ENCODE measurements around the gene C1QTNF8. TPM values are rescaled to one million over a fixed set of nuclear protein-coding genes. Genes with fewer than 3 reads are reported as not detected.

C1QTNF8 gene
- total RNA-seq, 2 donors from 2014 or later: 0.34 TPM; not detected in 1

DNA sequence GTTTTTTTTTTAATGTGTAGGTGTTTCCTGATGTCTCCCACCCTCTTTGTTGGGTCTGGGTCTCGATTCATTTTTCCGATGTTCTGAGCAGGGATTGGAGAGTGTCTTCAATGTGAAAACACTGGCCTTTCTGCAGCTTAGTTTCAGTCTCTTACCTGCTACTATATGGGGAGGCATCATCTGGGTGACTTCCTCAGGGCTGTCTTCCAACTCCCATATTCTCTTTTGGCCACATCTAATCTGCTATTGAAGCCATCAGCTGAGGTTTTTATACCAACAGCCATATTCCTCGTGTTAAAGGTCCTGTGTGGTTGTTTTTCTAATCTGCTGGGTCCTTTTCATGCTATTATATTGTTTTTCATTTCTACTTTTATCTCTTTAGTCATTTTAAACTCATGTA, 36.7 kb downstream of the C1QTNF8 start:
- H3K27me3 ChIP-seq (replicated peaks; ENCODE audit: insufficient read depth): no peaks in the 10 kb centered on the region
- H3K4me1 ChIP-seq (replicated peaks): peaks cover 3% of the 10 kb centered on the region
- H3K36me3 ChIP-seq: no peaks in the 10 kb centered on the region
- DNase-seq (ENCODE audit: low spot score): no peak
- intact Hi-C loops (cut with DNase I): no loop called here
- WGBS: 98% methylated on average over 3 of the region's 3 CpGs
- H3K27ac ChIP-seq: no peak overlapping the region
- no peaks in the 10 kb centered on the region for H3K9me3 ChIP-seq
- TF ChIP-seq POLR2AphosphoS5 (IDR thresholded peaks at IDR 0.05) (no peak), POLR2A (IDR thresholded peaks at IDR 0.05) (no peak), CTCF (IDR thresholded peaks at IDR 0.05) (no peak)
- no peak overlapping the region for H3K4me3 ChIP-seq

DNA sequence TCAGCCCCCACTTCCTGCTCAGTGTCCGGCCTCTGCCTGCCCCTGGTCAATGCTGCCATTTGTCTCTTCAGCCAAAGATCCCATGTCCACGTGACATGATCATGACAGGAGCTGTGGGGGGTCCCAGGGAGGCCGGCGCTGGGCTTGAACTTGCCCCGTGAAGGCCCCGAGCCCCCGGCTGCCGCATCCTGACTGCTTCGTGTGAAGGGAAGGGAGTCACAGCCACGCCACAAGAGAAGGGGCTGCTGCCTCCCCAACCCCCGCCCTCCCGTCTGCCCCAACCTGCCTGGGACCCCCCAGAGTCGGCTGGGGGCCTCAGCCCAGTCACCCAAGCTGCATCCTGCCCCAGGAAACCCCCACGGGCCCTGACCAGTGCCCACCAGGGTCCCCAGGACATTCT, 37.8 kb downstream of the C1QTNF8 start:
- DNase-seq (ENCODE audit: low spot score): no peak
- H3K4me3 ChIP-seq: no peak overlapping the region
- no peaks in the 10 kb centered on the region for H3K36me3 ChIP-seq
- H3K9me3 ChIP-seq: no peaks in the 10 kb centered on the region
- intact Hi-C loops (cut with DNase I): no loop called here
- H3K27ac ChIP-seq: no peak overlapping the region
- WGBS: 57% methylated on average over 14 of the region's 14 CpGs
- H3K27me3 ChIP-seq (replicated peaks; ENCODE audit: insufficient read depth): no peaks in the 10 kb centered on the region
- peaks cover 3% of the 10 kb centered on the region for H3K4me1 ChIP-seq (replicated peaks)
- TF ChIP-seq CTCF (IDR thresholded peaks at IDR 0.05) (no peak), POLR2AphosphoS5 (IDR thresholded peaks at IDR 0.05) (no peak), POLR2A (IDR thresholded peaks at IDR 0.05) (no peak)

DNA sequence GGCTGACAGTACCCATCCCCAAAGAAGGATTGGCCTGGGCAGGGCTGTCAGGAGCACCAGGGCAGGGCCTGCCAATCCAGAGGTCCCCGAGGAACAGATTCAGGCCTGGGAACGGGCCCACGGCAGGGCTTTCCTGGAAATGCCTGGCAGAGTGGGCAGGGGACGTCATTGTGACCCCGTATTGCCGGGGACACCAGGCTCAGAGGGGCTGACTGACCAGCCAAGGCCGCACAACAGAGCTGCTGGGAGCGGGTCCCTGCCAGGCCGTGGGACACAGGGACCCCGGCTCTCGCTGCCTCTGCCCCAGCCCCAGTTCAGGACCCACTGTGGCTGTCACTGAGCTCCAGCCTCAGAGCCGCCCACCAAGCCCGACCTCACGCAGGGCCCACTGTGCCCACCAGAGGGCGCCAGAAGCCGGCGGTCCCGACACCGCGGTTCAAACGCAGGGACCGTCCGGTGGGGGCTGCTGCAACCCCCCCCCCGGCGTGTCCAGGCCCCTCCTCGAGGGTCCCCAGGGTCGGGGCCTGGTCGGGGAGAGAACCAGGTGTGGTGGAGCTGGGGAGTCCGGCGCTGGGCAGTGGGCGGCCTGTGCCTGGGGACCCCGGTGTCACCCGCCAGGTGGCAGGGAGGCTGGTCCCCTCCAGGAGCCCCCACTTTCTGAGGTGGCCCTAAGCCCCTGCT, 38.7 kb downstream of the C1QTNF8 start:
- WGBS: 41% methylated on average over 17 of the region's 33 CpGs
- peak; percentile 35 for DNase-seq (ENCODE audit: low spot score)
- Histone ChIP-seq H3K27me3 (replicated peaks; ENCODE audit: insufficient read depth) (no peaks in the 10 kb centered on the region), H3K27ac (no peak overlapping the region), H3K9me3 (no peaks in the 10 kb centered on the region), H3K4me3 (no peak overlapping the region), H3K36me3 (no peaks in the 10 kb centered on the region), H3K4me1 (replicated peaks) (peaks cover 3% of the 10 kb centered on the region)
- TF ChIP-seq CTCF (IDR thresholded peaks at IDR 0.05) (peak; percentile 91 to 96 (median 96)), POLR2A (IDR thresholded peaks at IDR 0.05) (no peak)
- intact Hi-C loops (cut with DNase I): loop anchor here (2.0 kb wide), 1 partner anchor 245 kb away; no protein-coding TSS in a partner anchor

DNA sequence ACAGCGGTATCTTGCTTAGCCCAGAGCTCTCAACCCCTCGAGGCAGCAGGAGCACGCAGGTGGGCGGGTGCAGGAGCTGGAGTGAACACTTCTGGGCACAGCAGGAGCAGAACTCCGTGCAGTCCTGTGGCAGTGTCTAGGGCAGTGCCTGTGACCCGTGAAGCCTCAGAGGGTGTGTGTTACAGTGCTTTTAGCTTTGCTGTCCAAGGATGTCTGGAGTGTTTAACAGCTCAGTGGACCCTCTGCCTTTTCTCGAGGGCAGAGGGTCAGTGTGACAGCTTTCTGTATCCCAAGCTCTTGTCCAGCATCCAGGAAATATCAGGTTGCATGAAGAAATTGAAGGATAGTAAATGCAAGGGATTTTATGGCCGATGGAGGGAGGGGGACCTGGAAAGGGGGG, 39.8 kb downstream of the C1QTNF8 start:
- DNase-seq (ENCODE audit: low spot score): no peak
- no peaks in the 10 kb centered on the region for H3K36me3 ChIP-seq
- no peak overlapping the region for H3K4me3 ChIP-seq
- WGBS: 68% methylated on average over 8 of the region's 8 CpGs
- TF ChIP-seq CTCF (IDR thresholded peaks at IDR 0.05) (no peak), POLR2A (IDR thresholded peaks at IDR 0.05) (no peak), POLR2AphosphoS5 (IDR thresholded peaks at IDR 0.05) (no peak)
- intact Hi-C loops (cut with DNase I): loop anchor here (2.0 kb wide), 1 partner anchor 243 kb away; no protein-coding TSS in a partner anchor
- H3K9me3 ChIP-seq: no peaks in the 10 kb centered on the region
- no peak overlapping the region for H3K27ac ChIP-seq
- H3K4me1 ChIP-seq (replicated peaks): peaks cover 3% of the 10 kb centered on the region
- no peaks in the 10 kb centered on the region for H3K27me3 ChIP-seq (replicated peaks; ENCODE audit: insufficient read depth)

GRCh38 chr16:1055557-1055924, 40.5 kb downstream of the C1QTNF8 start:
- H3K36me3 ChIP-seq: no peaks in the 10 kb centered on the region
- no peaks in the 10 kb centered on the region for H3K9me3 ChIP-seq
- H3K4me1 ChIP-seq (replicated peaks): peaks cover 3% of the 10 kb centered on the region
- no peak overlapping the region for H3K4me3 ChIP-seq
- DNase-seq (ENCODE audit: low spot score): no peak
- H3K27ac ChIP-seq: no peak overlapping the region
- H3K27me3 ChIP-seq (replicated peaks; ENCODE audit: insufficient read depth): no peaks in the 10 kb centered on the region
- WGBS: 87% methylated on average over 13 of the region's 13 CpGs
- intact Hi-C loops (cut with DNase I): no loop called here
- TF ChIP-seq POLR2A (IDR thresholded peaks at IDR 0.05) (no peak), POLR2AphosphoS5 (IDR thresholded peaks at IDR 0.05) (no peak), CTCF (IDR thresholded peaks at IDR 0.05) (no peak)

Data from prostate gland (tissue), 2 donors.